COLO668 (cell line): ENCODE measurements around the gene DTNBP1.

Source experiments
- DNase-seq: peaks from one replicate; lab custom pipeline; 2025; ENCODE audit not compliant: unreplicated experiment; lab: John Stamatoyannopoulos, UW

The DTNBP1 gene

DNA sequence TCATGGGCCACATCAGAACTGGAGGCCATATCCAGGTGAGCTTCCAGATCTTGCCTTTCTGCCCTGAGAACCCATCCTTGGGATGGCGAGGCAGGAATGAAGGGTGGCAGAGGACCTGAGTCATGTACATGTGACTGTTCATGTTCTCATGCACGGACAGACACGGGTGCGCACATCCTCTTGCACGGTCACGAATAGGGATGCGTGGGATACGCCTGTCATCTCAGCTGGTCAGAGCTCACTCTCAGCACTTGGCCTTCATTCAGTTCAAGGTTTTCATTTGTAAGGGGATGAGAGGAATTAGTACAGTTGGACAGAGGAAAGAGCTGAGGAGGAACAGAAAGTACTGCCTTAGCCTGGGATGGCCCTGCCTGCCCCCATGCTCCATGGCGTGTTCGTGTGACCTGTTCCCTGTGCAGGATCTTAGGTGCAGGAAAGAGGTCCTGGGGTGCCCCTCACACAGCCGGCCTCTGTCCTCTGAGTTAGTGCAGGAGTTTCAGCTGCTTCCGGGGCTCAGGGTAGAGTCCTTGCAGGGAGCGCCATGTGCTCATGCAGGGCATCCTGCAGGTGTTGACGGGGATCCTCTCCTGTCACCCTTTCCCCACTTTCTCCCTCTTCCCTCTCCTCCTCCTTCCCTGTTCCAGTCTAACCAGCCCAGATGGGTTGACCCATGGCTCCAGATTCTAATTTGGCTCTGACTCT lies 173.4 kb downstream of the DTNBP1 start:
- DNase-seq: no peak

DNA sequence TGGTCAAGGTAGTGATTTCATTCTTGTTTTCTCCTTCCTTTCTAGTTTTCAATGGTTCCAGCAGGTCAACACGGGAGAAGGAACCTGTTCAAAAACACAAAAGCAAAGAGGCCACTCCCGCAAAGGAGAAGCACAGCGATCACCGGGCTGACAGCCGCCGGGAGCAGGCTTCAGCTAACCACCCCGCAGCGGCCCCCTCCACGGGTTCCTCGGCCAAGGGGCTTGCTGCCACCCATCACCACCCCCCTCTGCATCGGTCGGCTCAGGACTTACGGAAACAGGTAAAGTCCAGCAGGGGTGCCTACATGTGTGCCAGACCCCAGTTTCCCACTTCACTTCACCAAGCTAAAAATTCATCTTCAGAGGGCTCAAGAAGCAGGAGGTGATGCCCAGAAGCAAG lies 175.6 kb downstream of the DTNBP1 start:
- DNase-seq: no peak

DNA sequence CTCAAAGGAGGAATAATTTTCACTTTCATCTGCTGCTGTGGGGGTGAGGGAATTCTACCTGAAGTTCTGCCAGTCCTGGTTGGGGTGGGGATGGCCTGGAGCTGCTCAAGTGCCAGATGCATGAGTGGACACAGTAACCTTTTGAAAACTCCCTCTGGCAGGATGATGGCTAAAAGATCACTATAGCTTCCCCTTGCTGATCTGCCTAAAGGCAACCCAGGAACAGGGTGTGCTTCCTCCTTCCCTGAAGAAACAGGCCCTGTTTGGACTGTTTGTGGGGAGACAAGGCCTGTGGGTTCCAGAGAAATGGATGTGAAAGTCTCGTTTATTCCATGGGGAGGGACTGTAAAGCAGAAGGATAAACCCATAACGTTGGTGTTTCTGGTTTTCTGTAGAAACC lies 176.9 kb downstream of the DTNBP1 start:
- no peak for DNase-seq

DNA sequence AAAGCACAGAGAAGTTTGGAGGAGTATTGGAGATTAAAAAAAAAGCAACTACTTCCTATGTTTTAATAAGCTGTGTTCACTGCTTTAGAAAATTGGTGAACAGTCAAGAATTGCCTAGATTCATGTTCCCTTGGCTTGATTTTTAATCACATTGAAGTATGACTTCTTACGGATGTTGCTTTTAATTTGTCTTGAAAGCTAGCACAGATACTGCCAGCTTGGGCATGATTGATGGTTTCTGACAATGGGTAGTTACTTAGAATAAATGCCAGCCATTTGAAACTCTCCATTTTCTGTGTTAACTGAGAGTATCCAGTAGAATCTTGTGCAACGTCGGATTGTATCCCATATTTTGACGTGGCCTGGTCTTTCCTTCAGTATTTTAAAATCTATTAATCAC lies 178.0 kb downstream of the DTNBP1 start:
- no peak for DNase-seq

DNA sequence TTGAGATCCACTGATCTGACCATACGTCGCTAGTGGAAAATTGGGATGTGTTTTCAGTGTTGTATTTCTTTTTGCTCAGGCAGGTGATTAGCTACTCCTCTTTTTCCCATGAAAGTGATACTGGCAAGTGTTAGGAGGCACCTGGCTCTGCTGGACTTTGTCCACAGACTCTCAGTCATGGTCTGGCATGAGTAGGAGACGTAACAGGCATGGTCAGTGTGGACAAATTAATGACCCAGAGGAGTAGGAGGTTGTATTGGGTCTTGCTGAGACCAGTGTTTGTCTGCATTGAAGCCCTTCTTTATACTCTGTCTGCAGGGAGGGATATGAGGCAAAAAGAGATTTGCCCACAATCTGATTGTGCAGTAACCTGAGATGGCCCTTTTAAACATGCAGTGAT lies 178.7 kb downstream of the DTNBP1 start:
- DNase-seq: peak; percentile 52

DNA sequence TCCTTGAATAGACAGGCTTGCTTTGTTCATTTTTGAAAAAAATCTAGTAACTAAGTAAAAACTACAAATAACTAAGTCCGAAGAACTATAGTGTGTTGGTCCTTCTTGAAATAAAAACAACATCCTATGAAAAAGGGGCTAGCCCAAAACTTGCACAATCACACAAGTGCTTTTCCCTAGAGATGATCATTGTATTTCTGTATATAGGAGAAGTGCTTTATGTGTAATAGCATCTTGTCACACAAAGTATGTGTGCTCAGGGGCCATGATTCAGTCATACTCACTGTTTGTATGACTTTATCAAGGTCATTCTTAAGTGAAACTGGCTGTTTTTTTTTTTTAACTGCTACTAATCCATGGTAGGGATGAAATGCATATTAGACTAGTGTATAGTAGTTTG lies 179.8 kb downstream of the DTNBP1 start:
- DNase-seq: no peak

DNA sequence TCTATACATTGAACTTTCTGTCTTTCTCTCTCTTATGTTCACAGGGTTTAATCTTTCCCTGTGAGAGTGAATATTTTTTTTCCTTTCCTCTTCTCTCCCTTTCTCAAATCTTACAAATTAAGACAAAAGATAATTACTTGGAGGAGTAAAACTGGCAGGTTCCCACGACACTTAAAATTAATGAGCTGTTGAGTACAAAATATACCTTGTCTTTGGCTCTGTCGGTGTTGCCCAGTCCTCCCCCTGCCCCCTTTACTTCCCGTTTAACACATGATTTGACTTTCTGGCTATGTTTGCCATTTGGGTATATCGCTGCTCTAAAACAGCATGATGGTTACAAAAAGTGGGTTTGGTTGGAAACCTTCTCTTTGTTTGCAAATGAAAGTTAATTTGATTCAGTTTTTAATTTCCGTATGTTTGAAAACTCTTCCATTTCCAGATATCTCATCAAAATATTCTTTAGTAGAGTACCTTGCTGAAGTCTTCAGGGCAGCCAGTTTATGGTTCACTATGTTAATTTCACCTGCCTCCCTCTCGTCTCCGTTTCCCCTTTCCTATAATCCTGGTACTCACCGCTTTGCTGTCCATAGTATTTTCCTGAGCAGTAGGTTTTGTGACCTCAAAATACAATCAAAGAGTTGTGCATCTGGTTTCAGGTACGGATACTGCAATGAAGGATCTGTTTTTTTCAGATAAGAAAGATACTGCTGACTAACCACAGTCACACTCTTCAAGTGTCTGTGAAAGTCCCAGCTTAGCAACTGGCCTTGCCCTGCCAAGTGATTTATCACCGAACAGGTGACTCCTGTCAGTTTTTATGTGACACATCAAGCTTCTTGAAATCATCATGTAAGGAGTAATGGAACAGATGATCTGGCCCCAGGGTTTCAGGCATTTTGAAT lies 181.2 kb downstream of the DTNBP1 start:
- peak; percentile 22 for DNase-seq

DNA sequence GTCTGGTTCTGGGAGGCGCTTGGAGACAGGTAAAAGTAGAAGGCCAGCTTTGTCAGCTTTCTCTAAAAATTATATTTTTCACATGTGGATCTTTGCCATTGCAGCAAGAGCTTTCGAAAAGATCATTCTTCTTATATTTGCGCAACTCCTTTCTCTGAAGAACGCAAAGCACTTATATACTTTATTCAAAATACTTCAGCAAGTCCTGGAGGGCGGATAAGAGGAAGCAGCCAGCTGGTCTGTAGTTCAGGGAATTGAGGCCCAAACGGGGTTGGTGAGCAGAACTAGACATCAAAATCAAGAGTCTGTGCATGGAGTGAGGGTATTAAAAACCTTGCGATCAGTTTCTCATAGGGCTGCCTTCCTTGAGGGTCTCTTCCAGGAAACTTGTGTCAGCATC lies 182.3 kb downstream of the DTNBP1 start:
- no peak for DNase-seq

DNA sequence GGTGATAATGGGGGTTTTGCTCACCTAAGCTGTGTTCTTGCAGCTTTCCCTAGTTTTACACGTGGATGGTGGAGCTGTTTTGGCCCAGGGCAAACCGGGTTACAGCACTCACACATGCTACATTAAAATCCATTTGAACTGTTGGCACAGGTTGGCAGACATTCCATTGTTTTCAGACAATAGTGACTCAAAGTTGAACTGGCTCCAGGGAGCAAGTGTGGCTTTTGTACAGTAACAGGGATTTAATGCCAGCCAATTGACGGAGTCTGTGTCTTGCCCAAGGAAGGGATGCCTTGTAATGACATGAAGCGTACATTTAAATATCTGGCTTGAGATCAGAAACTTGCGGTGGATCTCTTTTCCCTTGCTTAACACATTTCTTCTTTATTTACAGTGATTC lies 183.1 kb downstream of the DTNBP1 start:
- DNase-seq: no peak

DNA sequence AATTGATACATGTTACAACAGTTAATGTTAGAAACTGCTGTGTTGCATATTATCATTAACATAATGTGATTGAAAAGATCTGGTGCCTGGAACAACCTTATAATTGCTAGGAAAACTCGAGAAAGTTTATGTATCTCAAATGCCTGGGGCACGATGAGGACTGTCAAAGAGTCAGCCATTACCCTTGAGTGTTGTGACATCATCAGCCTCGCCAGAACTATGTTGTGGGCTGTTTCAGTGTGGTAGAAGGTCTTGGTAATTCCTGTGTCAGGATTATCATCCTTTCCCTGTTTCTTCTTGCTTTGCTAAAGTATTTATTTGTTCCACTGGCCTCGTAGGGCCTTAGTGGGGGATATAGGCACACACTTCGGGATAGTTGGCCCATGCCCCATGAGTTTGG lies 185.1 kb downstream of the DTNBP1 start:
- no peak for DNase-seq

DNA sequence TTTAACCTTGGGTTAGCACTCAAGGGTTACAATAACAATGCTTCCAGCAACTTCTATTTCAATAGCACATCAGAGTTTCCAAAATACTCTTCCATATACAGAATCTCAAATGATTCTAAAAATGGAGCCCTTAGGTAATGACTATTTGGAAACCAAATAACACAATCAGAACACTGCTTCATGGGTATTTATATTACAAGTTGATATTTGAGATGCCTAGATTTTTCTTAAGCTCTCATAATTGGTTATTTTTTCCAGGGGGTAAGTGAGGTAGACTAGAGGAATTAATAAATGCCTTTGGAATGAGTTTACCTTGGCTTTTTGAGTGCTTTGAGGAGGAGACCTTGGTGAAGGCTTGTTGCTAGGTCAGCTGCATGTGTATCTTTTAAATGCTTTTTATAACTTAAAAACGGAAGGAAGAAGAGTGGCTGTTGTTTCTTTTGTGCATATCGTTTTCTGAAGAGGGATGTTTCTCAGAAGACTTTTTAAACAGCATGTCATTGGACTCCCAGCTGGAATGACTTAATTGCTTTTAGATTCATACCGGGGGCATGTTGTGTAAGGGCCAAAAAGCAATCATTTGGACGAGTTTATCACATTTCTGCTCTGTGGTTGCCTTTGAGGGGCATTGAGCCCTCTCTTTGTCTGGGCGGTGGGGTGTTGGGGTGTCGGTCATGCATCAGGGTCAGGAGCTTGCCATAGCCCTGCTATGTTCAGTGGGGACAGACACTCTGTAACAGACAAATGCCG lies 186.0 kb downstream of the DTNBP1 start:
- DNase-seq: no peak

DNA sequence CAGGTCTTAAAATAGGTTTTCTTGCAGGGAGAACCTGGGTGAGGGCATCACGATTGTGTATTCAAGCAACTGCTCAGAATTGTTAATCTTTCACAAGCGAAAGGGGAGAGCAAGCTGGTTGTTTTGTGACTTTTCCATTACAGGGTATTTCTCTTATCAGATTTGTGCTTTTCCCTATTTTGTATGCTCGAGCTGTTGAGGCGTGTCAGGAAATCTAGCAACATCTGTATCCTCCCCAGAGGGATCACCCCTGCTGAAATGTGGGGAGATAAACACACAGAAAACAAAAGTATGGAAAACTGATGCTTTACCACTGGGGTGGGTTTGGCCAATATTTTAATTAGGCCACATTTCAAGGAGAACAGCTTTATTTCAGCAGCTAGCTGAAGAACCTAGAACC lies 187.0 kb downstream of the DTNBP1 start:
- no peak for DNase-seq

DNA sequence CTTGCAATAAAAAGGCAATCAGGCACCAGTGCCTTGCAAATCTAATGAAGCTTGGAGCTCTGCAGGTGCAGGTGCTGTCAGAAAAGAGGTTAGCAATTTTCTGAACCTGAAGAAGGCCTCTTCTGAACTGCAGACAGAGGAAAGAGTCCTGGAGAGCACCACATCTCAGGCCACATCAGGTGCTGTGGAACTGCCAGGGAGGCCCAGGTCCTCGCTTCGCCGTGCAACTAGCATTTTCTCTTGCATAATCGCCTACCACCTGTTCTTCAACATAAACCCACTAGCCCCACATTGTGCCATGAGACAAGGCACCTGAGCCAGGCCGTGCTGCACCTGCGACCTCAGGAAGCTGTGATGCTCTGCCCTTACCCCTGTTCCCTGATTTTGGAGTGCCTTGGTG lies 187.6 kb downstream of the DTNBP1 start:
- DNase-seq: peak; percentile 9

DNA sequence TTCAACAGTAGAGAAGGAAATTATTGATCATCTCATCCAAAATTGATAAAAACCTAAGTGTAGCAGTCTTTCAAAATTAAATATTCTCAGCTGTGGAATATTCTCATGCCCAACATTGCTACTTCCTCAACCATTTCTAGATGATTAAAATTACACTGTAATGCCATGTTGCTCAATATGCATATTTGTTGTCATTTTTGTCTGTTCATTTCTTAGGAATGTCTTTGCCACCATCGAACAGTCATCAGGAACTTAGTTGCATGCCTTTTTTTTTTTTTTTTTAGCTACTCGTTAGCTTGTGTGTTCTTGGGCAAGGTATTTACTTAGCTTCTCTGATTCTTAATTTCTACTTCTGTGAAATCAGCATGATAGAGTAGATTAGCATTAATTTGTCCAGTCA lies 188.6 kb downstream of the DTNBP1 start:
- no peak for DNase-seq

DNA sequence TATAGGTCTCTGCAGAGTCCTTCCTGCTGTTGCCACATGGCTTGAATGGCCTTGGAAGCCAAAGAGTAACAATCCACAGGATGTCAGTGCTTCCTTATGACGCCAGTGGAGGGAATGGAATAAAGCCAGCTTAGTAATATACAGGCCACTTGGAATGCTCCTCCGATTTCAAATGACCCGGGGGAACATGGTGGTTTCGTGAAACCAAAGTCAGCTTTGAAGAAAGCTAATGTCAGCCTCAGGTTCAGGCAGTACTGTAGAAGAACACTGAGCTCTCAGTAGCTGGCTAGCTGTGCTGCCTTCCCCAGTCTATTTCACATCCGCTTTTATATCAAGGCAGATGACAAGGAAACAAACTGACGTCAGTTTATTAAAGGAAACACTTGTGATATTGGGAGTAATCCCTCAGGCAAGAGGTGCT lies 189.1 kb downstream of the DTNBP1 start:
- DNase-seq: no peak

DNA sequence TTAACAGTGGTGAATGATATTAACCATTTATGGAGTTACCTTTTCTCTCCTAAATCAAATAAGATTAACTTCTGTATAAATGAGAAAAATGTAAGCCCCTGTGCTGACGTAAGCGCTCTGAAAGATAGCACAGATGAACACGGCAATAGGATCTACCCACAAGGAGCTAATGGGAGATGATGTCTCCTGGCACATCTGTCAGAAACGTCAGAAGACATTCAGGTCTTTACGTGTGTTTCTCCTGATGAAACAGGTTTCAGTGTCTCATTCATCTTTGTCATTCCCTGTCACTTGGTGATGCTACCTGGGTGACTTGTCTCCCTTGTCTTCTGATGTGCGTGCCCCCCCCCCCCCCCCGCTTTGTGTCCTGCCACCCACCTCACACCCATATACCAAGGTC lies 189.7 kb downstream of the DTNBP1 start:
- DNase-seq: no peak
